GM12878 (cell line): ENCODE results near the gene TFF1.

ENCODE experiments used
- BRCA1 ChIP-seq: IDR thresholded peaks from 2 replicates; pipeline ENCODE4 v1.6.1; 2011; ENCODE audit warnings: low read depth, low read length, improper control_type of control experiment
- CEBPZ ChIP-seq: fragments of 150-350 bp; IDR thresholded peaks from 2 replicates; pipeline ENCODE4 v1.6.1; 2016; ENCODE audit warnings: low read depth, low read length
- CTCF ChIP-seq, 3 experiments: IDR thresholded peaks in 2 of 3; conservative IDR thresholded peaks in 1 of 3; 2 replicates each; pipeline ENCODE4 v1.5.1; 2011; ENCODE audit warnings: low read depth in 3 of 3, low read length in 3 of 3, mild to moderate bottlenecking in 3 of 3, control low read depth in 2 of 3, moderate library complexity in 2 of 3, inconsistent platforms in 1 of 3, mixed read lengths in 1 of 3; ENCODE audit not compliant: control insufficient read depth in 2 of 3, insufficient read depth in 1 of 3; ENCODE audit errors: extremely low read depth in 1 of 3
- EGR1 ChIP-seq, 2 experiments: IDR thresholded peaks; 1 replicate in 1 of 2; 2 replicates in 1 of 2; pipeline ENCODE4 v1.6.1; 2011 to 2012; ENCODE audit warnings: low read depth in 2 of 2, low read length in 2 of 2, borderline replicate concordance in 1 of 2, mild to moderate bottlenecking in 1 of 2, moderate library complexity in 1 of 2
- EP300 ChIP-seq, 2 experiments: fragments of 150-350 bp in 1 of 2; IDR thresholded peaks; 2 replicates each; pipeline ENCODE4 v1.6.1; 2011 to 2012; ENCODE audit warnings: low read depth in 2 of 2, low read length in 2 of 2, borderline replicate concordance in 1 of 2, improper control_type of control experiment in 1 of 2, inconsistent platforms in 1 of 2; ENCODE audit not compliant: control insufficient read depth in 1 of 2
- EZH2 ChIP-seq: IDR thresholded peaks from 2 replicates; pipeline ENCODE4 v1.6.1; 2012; ENCODE audit warnings: low read depth, mild to moderate bottlenecking, control low read depth, inconsistent platforms, low read length, borderline replicate concordance; ENCODE audit not compliant: control insufficient read depth
- HDAC6 ChIP-seq: fragments of 200-600 bp; sonication (generic); IDR thresholded peaks from one replicate; pipeline ENCODE4 v1.8.0; 2017; ENCODE audit warnings: antibody characterized with exemption; ENCODE audit not compliant: unreplicated experiment
- IRF3 ChIP-seq: fragments of 450-650 bp; IDR thresholded peaks from 2 replicates; pipeline ENCODE4 v1.6.1; 2014; ENCODE audit warnings: mild to moderate bottlenecking
- POLR2A ChIP-seq: IDR thresholded peaks from 2 replicates; pipeline ENCODE4 v1.6.1; 2011; ENCODE audit warnings: low read depth, mild to moderate bottlenecking, low read length
- RAD21 ChIP-seq: IDR thresholded peaks from 2 replicates; pipeline ENCODE4 v1.6.1; 2011; ENCODE audit warnings: mild to moderate bottlenecking, low read depth, low read length, moderate library complexity; ENCODE audit not compliant: insufficient read depth
- SIN3A ChIP-seq: IDR thresholded peaks from 2 replicates; pipeline ENCODE4 v1.6.1; 2012; ENCODE audit warnings: low read depth, low read length, improper control_type of control experiment
- SMC3 ChIP-seq: IDR thresholded peaks from 2 replicates; pipeline ENCODE4 v1.6.1; 2011; ENCODE audit warnings: low read length, improper control_type of control experiment, borderline replicate concordance
- ZNF687 ChIP-seq: fragments of 450-650 bp; IDR thresholded peaks from 2 replicates; pipeline ENCODE4 v1.6.1; 2017; ENCODE audit warnings: mild to moderate bottlenecking, moderate library complexity

- TF ChIP-seq SMC3 (no peak), EP300 (IDR thresholded peaks at IDR 0.05; ENCODE audit: borderline replicate concordance in 1 of 2, control insufficient read depth in 1 of 2, low read depth in 2 of 2, low read length in 2 of 2) (no peak), CEBPZ (no peak), BRCA1 (no peak), EZH2 (no peak), SIN3A (no peak), RAD21 (no peak), CTCF (IDR thresholded peaks at IDR 0.05 in 2 of 3, conservative IDR thresholded peaks at IDR 0.05 in 1 of 3; ENCODE audit: control insufficient read depth in 2 of 3, extremely low read depth in 1 of 3, insufficient read depth in 1 of 3, low read depth in 3 of 3, low read length in 3 of 3) (no peak), EGR1 (IDR thresholded peaks at IDR 0.05; ENCODE audit: borderline replicate concordance in 1 of 2, low read depth in 2 of 2, low read length in 2 of 2) (no peak), ZNF687 (no peak), HDAC6 (no peak), POLR2A (no peak), IRF3 (no peak)
Observed at GRCh38 chr21:42385619-42386018, 19.3 kb upstream of the TFF1 start.
